IPS-11a (cell line): ENCODE data around the gene INPP5A.
"Not testable (repeated sequence)": the region's sequence is repeated elsewhere in the genome, so short reads cannot be mapped to it uniquely, and the experiment has no call there.

Experiments used
- H3K4me3 ChIP-seq: one replicate; pipeline ENCODE4 v1.5.1; 2013; ENCODE audit warnings: low read depth, low read length, control low read depth

INPP5A gene

DNA sequence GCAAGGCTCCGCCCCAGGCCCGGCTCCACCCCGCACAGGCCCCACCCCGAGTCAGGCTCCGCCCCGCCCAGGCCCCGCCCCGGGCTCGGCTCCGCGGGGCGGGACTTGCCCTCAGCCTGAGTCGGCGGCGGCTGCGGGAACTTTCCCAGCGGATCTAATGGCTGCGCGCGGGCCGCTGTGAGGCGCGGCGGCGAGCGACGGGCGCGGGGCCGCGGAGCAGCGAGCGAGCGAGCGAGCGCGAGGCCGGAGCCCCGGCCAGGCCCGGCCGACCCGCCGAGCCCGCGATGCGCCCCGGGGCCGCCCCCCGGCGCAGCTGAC lies at the start of gene INPP5A:
INPP5A (plus strand) TSS at position 104 of the 318 bp plus-strand sequence. CDS start 310 bp downstream, outside the sequence.
- peak within 1 kb of the TSS; percentile 56 for H3K4me3 ChIP-seq

GRCh38 chr10:132488231-132488821 lies 49.3 kb upstream of the INPP5A start:
- no peak overlapping the region for H3K4me3 ChIP-seq

DNA sequence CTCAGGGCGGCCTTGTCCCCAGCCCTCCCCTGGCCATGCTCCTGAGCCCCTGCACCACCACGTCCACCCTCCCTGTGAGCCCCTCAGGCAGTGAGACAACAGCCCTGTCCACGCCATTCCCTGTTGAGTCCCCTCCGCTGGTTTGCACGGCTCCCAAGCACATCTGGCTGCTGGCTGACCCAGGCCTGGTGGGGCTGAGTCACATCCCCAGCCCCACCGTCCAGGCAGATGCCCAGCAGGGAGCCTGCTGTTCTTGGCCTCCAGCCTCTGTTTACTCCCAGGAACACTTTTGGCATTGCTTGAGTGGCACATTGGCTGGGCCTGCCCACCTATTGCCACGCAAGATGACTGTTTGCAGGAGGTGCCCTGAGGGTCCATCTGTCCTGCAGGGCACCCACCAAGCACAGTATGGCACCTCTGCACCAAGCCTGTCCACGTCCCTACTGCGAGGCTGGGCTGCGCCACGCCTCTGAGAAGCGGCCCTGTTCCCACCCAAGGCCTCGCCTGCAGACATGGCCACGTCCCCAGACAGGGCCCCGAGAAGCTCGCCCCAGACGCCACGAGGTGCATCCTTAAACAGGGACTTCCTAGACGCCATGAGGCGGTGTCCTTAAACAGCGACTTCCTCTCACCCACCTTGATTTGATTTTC lies 48.4 kb upstream of the INPP5A start:
- no peak overlapping the region for H3K4me3 ChIP-seq

DNA sequence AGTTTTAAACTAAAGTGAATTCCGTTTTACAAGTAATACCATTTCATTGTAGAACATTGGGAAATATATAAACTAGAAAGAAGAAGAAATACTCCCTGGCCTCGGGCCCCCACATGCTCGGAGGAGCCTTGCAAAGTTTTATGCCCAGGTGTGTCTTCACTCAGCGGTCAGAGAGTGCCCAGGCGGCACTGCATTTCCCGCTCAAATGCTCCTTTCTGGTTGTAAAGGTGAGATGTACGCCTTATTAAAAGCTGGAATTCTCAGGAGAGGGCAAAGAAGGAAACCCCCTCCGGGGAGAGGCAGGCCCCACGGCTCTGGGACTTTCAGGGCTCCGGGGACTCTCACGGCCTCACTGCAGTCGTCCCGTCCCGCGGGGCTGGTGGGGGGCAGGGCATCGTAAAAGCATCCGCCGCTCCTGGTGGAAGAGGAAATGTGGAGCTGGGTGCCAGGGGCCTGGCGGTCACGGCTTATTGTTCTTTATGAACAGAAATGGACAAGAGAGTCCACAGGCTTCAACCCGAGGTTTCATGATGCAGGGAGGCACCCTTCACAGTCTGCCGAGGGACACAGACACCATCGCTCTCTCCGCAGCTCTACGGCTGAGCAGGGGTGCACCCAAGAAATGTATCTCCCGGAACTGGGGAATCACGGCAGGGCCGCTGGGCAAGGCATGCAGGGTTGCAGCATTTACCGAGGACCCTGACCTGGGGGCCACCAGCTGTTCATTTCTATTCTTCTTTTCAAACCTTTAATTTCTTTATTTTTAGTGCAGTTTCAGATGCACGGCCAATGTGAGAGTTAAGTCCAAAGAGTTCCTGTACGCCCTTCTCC lies 47.7 kb upstream of the INPP5A start:
- H3K4me3 ChIP-seq: no peak overlapping the region

- not testable (repeated sequence) for H3K4me3 ChIP-seq
Measured at GRCh38 chr10:132491534-132491933, 46.1 kb upstream of the INPP5A start.

GRCh38 chr10:132492323-132493025 lies 45.1 kb upstream of the INPP5A start:
- no peak overlapping the region for H3K4me3 ChIP-seq

DNA sequence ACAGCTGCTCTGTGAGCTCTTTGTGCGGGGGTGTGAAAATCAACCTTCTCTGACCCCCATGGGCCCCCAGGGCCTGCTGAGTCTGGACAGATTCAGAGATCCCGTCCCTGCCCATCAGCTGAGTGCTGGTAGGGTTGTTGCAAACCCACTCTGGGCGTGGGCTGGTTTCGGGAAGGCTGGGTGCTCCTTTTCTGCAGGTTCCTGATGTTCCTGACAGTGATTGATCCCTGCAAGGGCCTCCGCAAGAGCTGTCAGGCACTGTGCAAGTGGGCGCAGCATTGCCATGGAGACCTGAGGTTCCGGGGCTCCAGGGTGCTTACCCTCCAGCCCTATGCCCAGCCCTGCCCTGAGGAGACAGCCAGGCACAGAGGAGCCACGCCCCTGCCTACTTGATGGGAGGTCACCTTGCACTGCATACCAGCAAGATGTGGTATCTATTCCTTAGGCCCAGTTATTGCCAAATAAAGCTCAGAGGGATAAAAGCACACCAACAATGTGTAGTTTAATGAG lies 44.3 kb upstream of the INPP5A start:
- no peak overlapping the region for H3K4me3 ChIP-seq

DNA sequence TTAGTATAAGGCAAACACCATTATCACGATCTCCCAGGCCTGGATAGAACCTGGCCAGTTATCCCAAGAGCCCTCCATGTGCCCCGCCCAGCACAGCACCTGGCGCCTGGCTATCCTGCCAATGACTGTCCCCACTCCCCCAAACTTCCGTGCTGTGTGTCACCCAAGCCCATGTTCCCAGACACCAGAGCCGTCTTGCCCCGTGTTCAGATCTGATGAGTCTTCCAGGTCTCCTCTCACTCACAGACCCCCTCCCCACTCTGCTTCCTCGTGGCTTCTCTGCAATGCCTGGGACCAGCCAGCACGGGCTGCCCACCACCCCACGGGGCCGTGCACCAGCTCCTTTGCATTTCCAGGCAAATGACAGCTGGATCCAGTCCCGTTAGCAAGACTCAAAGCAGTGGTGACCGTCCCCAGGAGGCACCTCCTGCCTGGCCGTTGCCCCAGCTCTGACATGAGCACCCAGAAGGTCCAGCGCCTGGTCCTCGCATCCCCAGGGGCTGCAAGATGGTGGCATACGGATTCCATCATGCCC lies 43.8 kb upstream of the INPP5A start:
- no peak overlapping the region for H3K4me3 ChIP-seq

DNA sequence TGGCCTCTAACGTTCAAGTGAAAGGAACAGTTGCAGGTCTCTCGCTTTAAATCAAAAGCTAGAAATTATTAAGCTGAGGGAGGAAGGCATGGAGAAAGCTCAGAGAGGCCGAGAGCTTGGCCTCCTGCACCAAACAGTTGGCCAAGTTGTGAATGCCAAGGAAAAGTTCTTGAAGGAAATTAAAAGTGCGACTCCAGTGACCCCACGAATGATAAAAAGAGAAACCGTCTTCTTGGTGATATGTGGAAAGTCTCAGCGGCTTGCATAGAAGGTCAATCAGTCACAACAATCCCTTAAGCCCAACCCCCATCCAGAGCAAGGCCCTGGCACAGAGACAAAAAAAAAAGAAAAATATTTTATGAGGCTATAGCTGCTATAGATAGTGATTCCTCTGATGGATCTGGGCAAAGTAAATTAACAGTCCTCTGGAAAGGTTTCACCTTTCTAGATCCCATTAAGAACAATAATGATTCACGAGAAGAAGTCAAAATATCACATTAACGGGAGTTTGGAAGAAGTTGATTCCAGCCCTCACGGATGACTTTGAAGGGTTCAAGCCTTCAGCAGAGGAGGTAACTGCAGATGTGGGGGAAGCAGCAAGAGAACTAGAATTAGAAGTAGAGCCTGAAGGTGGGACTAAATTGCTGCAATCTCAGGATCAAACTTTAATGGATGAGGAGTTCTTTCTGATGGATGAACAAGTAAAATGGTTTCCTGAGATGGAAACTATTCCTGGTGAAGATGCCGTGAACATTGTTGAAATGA lies 42.5 kb upstream of the INPP5A start:
- no peak overlapping the region for H3K4me3 ChIP-seq

DNA sequence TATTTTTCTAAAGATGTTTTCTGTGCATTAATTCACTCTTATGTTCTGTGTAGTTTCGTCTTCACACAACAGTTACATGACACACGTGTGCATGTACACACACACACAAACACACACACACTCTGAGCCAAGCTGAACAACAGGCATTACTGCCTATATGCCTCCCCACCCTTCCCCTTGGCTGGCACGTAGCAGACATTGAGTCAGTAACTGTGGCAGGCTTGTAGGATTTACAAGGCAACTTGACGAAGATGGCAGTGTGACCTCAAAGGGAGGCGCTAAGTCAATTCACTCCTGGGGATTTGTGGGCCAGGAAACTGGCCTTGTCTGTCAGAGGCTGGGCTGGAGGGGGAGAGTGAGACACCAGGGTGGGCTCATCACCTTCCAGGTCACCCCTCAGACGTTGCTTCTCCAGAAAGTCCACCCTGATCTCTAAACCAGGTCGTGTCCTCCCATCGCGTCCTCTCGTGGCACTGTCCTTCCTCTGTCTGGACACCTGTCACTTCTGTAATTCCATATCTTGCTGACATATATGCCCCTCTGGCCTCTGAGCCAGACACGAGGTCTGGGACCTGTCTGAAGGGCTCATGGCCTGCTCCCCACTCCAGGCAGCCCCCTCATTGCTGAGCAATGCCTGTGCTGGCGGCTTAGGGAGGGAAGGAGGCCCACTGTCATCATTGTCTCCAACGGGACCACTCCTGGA lies 41.1 kb upstream of the INPP5A start:
- H3K4me3 ChIP-seq: no peak overlapping the region

DNA sequence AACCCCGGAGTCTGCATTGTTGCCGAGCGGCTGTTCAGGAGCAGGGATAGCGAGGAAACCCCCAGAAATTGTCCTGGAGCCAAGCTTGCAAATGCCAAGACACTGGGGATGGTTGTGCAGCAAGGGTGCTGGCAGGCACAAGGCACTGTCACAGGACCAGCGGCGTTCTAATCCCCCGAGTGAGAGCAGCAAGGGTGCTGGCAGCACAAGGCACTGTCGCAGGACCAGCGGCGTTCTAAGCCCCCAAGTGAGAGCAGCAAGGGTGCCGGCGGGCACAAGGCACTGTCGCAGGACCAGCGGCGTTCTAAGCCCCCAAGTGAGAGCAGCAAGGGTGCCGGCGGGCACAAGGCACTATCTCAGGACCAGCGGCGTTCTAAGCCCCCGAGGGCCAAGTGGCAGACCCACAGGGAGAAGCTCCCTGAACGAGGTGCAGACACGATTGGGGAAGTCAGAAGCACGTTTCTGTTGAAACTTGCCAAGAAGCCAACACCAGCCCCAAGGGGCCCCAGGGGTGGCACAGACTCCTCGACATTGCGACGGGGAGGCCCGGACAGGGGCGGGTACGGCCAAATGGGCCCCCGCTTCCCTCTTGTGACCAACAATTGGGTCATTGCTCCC lies 40.4 kb upstream of the INPP5A start:
- H3K4me3 ChIP-seq: no peak overlapping the region

DNA sequence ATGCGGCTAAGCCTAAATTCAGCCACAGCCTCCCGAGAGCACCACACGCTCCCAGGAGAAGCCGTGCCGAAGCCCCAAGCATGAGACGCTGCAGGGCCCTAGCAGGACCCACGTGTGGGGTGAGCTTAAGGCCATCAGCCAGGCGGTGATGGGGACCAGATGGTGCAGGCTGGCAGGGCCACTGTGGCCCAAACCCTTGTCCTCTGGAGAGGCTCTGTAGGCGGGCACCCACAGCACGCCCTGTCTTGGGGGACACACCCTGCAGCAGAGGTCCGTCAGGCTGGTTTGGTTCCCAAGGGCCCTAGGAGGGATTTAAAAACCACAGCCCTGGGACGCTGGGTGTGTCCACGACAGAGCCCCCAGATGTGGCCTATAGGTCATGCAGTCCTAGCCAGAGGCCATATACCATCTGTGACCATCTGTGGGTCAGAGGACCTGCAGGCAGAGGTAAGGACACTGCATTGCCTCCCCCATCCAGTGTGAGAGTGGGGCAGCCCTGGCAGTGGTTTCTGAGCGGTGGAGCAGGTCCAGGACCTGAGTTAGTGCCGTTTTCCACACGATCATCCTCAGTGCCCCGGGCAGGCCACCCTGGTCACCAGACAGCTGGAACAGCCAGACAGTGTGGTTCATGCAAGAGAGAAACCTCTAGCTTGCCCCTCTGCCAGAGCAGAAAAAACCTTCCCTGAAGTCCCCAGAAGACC lies 39.6 kb upstream of the INPP5A start:
- H3K4me3 ChIP-seq: no peak overlapping the region

DNA sequence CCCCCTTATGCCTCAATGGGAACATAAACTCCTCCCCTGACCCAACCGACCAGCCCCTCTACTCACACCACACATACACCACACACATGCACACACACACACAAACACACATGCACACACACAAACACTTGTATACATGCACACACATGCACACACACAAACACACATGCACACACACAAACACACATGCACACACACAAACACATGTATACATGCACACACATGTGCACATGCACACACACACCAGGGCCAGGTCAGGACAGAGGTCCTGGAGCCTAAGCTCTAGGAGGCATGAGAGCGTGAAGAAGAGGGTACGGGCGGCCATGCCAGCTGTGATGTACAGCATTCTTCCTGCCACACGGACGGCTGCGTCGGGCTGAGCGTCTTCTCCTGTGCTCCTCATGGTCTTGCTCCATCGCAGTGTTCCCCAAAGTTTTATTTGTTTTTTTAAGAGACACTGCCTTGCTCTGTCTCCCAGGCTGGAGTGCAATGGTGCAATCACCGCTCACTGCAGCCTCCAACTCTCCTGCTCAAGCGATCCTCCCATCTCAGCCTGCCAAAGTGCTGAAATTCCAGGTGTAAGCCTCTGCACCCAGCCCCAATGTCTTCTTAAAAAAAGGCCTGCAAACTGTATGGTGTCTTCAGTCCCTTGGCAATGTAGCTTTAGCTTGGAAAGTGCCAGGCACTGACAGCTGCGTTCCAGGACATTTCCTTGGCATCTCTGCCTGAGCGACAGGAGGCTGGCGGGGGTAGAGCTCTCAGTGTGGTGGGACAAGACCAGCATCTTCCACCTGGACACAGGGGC lies 38.8 kb upstream of the INPP5A start:
- H3K4me3 ChIP-seq: no peak overlapping the region

DNA sequence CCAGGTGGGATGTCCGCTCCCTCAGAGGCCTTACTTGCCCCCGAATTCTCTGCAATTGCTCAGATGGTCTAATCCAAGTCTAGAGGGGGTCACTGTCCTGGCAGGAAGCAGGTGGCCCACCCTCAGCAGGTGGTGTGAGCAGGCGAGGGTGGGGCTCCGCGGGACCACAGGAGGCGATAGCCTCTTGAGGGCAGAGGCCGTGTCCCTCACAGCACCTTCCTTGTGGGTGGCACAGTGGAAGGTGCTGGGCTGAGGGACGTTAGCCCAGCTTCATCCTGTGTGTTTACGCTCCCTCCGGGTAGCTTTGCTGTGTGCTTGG lies 38.3 kb upstream of the INPP5A start:
- H3K4me3 ChIP-seq: no peak overlapping the region

- no peak overlapping the region for H3K4me3 ChIP-seq
Measured at GRCh38 chr10:132500781-132501415, 36.7 kb upstream of the INPP5A start.

DNA sequence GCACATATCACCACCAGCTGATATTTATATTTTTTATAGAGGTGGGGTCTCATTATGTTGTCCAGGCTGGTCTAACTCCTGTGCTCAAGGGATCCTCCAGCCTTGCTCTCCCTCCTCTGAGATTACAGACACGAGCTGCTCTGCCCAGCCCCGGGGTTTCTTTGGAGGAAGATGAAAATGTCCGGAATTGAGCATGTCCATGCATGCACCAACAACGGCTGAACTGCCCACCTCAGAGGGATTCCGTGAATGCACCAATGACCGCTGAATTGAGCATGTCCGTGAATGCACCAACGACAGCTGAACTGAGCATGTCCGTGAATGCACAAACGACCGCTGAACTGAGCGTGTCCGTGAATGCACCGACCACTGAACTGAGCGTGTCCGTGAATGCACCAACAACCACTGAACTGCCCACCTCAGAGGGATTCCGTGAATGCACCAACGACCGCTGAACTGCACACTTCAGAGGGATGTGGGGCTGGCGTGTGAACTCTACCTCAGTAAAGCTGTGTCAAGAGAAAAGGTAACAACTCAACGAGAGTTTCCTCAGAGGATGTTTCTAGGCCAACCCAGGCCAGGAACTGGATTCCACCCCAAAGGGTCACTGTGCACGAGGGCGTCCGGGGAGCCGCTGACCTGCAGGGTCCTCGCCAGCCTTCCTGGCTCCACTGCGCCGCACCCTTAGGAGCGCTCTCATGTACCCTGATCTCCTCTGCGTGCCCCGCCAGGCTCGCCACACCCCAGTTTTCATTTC lies 34.9 kb upstream of the INPP5A start:
- no peak overlapping the region for H3K4me3 ChIP-seq
